Measurements from ENCODE around the gene ABCC1. TPM values are rescaled to one million over a fixed set of nuclear protein-coding genes. Genes with fewer than 3 reads are reported as not detected.

ABCC1 gene
- polyA plus RNA-seq, 1 donor from 2014 or later = 3.0 TPM

GRCh38 chr16:16136588-16136987 lies 187.2 kb downstream of the ABCC1 start:
- no peaks in the 10 kb centered on the region for H3K79me2 ChIP-seq (replicated peaks; ENCODE audit: insufficient read depth, low read length)
- H3K27me3 ChIP-seq (ENCODE audit: insufficient read depth, low read depth, low read length) = no peaks in the 10 kb centered on the region
- H4K20me1 ChIP-seq (ENCODE audit: insufficient read depth) = no peaks in the 10 kb centered on the region
- H3K9me3 ChIP-seq (ENCODE audit: low read length) = no peaks in the 10 kb centered on the region
- H3K9ac ChIP-seq (ENCODE audit: low read length) = no peak overlapping the region
- H3K9me2 ChIP-seq (ENCODE audit: insufficient read depth, low read length) = no peaks in the 10 kb centered on the region
- no peak overlapping the region for H3K4me3 ChIP-seq (ENCODE audit: low read length)
- H3K36me3 ChIP-seq (ENCODE audit: insufficient read depth, low read length) = no peaks in the 10 kb centered on the region
- TF ChIP-seq POLR2AphosphoS5 (IDR thresholded peaks at IDR 0.05) = no peak
- no peaks in the 10 kb centered on the region for H3F3A ChIP-seq (ENCODE audit: insufficient read depth, low read length, poor library complexity, severe bottlenecking)
- H2AFZ ChIP-seq (ENCODE audit: low read depth, low read length) = no peak overlapping the region
- no peak overlapping the region for H3K4me2 ChIP-seq (ENCODE audit: low read length)
- H3K27ac ChIP-seq (ENCODE audit: low read length) = no peak overlapping the region

GRCh38 chr16:16137110-16137509 lies 187.7 kb downstream of the ABCC1 start:
- no peaks in the 10 kb centered on the region for H3K36me3 ChIP-seq (ENCODE audit: insufficient read depth, low read length)
- H3K79me2 ChIP-seq (replicated peaks; ENCODE audit: insufficient read depth, low read length) = no peaks in the 10 kb centered on the region

More at GRCh38 chr16:16137110-16137509, 187.7 kb downstream of the ABCC1 start:
- H3K27me3 ChIP-seq (ENCODE audit: insufficient read depth, low read depth, low read length) = no peaks in the 10 kb centered on the region
- TF ChIP-seq CTCF (IDR thresholded peaks at IDR 0.05; ENCODE audit: poor library complexity, severe bottlenecking) (no peak), TAF1 (IDR thresholded peaks at IDR 0.05; ENCODE audit: low read depth) (no peak), POLR2AphosphoS5 (IDR thresholded peaks at IDR 0.05) (no peak), REST (IDR thresholded peaks at IDR 0.05; ENCODE audit: borderline replicate concordance) (no peak), EP300 (conservative IDR thresholded peaks at IDR 0.05; ENCODE audit: poor library complexity, severe bottlenecking) (no peak), EZH2 (IDR thresholded peaks at IDR 0.05; ENCODE audit: borderline replicate concordance, insufficient read depth, low read length, poor library complexity, severe bottlenecking) (no peak)
- H3F3A ChIP-seq (ENCODE audit: insufficient read depth, low read length, poor library complexity, severe bottlenecking) = no peaks in the 10 kb centered on the region
- no peak overlapping the region for H3K4me2 ChIP-seq (ENCODE audit: low read length)
- H3K9ac ChIP-seq (ENCODE audit: low read length) = no peak overlapping the region
- H2AFZ ChIP-seq (ENCODE audit: low read depth, low read length) = no peak overlapping the region
- no peak overlapping the region for H3K4me3 ChIP-seq (ENCODE audit: low read length)
- H3K9me2 ChIP-seq (ENCODE audit: insufficient read depth, low read length) = no peaks in the 10 kb centered on the region
- H4K20me1 ChIP-seq (ENCODE audit: insufficient read depth) = no peaks in the 10 kb centered on the region
- no peak overlapping the region for H3K27ac ChIP-seq (ENCODE audit: low read length)
- no peaks in the 10 kb centered on the region for H3K9me3 ChIP-seq (ENCODE audit: low read length)
